Measurements from ENCODE around the gene ALOX15.

- TF ChIP-seq CTCF (conservative IDR thresholded peaks at IDR 0.05 in 1 of 2, IDR thresholded peaks at IDR 0.05 in 1 of 2; ENCODE audit: extremely low read depth in 1 of 2, insufficient read depth in 1 of 2, low read depth in 1 of 2, low read length in 2 of 2): no peak
- TF ChIP-seq EZH2 (IDR thresholded peaks at IDR 0.05; ENCODE audit: borderline replicate concordance, low read length): no peak
Measured at GRCh38 chr17:4674685-4674998, 33.2 kb upstream of the ALOX15 start.
